Panc1 (cell line): ENCODE data around the gene OXCT2.

Experiments
- CTCF ChIP-seq: fragments of 450-650 bp; IDR thresholded peaks from 2 replicates; pipeline ENCODE4 v1.5.1; 2017; ENCODE audit warnings: mild to moderate bottlenecking
- POLR2AphosphoS5 ChIP-seq: IDR thresholded peaks from 2 replicates; pipeline ENCODE4 v1.6.1; 2012; ENCODE audit warnings: mild to moderate bottlenecking, low read depth, low read length, moderate library complexity
- SIN3A ChIP-seq: IDR thresholded peaks from 2 replicates; pipeline ENCODE4 v1.6.1; 2012; ENCODE audit warnings: low read depth, mild to moderate bottlenecking, low read length, moderate library complexity, borderline replicate concordance; ENCODE audit not compliant: insufficient read depth
- TCF7L2 ChIP-seq: IDR thresholded peaks from 2 replicates; pipeline ENCODE4 v1.6.1; 2011; ENCODE audit warnings: mild to moderate bottlenecking, low read depth, low read length, inconsistent platforms
- TF ChIP-seq, protein P1 (sequence below), 2 experiments: IDR thresholded peaks; 2 replicates each; pipeline ENCODE4 v1.6.1; 2011 to 2012; ENCODE audit warnings: low read depth in 2 of 2, control low read depth in 1 of 2, low read length in 1 of 2, mild to moderate bottlenecking in 1 of 2, moderate library complexity in 1 of 2; ENCODE audit not compliant: insufficient read depth in 1 of 2

- no peak for TF ChIP-seq CTCF
- no peak for TF ChIP-seq TCF7L2
- TF ChIP-seq, protein P1, sequence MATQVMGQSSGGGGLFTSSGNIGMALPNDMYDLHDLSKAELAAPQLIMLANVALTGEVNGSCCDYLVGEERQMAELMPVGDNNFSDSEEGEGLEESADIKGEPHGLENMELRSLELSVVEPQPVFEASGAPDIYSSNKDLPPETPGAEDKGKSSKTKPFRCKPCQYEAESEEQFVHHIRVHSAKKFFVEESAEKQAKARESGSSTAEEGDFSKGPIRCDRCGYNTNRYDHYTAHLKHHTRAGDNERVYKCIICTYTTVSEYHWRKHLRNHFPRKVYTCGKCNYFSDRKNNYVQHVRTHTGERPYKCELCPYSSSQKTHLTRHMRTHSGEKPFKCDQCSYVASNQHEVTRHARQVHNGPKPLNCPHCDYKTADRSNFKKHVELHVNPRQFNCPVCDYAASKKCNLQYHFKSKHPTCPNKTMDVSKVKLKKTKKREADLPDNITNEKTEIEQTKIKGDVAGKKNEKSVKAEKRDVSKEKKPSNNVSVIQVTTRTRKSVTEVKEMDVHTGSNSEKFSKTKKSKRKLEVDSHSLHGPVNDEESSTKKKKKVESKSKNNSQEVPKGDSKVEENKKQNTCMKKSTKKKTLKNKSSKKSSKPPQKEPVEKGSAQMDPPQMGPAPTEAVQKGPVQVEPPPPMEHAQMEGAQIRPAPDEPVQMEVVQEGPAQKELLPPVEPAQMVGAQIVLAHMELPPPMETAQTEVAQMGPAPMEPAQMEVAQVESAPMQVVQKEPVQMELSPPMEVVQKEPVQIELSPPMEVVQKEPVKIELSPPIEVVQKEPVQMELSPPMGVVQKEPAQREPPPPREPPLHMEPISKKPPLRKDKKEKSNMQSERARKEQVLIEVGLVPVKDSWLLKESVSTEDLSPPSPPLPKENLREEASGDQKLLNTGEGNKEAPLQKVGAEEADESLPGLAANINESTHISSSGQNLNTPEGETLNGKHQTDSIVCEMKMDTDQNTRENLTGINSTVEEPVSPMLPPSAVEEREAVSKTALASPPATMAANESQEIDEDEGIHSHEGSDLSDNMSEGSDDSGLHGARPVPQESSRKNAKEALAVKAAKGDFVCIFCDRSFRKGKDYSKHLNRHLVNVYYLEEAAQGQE (IDR thresholded peaks at IDR 0.05; ENCODE audit: insufficient read depth in 1 of 2, low read depth in 2 of 2, low read length in 1 of 2), result no peak
- no peak for TF ChIP-seq POLR2AphosphoS5
- TF ChIP-seq SIN3A, result no peak
These were observed 35.4 kb downstream of the OXCT2 start for GRCh38 chr1:39735731-39736130.
